Measurements from ENCODE around the gene HLA-DOA.

Gene HLA-DOA

DNA sequence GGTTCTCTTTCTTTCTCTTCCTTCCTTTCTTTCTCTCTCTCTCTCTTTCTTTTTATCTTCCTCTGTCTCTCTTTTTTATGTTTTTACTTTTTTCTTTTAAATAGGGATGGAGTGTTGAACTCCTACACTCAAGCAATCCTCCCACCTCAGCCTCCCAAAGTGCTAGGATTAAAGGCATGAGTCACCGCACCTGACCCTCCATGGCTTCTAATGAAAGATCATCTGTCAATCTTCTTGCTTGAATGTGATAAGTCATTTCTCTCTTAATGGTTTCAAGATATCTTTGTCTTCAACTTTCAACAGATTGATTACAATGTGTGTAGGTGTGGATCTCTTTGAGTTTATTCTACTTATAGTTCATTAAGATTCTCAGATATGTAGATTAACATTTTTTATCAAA, 25.2 kb upstream of the HLA-DOA start (continued):
- TF ChIP-seq, protein P1, sequence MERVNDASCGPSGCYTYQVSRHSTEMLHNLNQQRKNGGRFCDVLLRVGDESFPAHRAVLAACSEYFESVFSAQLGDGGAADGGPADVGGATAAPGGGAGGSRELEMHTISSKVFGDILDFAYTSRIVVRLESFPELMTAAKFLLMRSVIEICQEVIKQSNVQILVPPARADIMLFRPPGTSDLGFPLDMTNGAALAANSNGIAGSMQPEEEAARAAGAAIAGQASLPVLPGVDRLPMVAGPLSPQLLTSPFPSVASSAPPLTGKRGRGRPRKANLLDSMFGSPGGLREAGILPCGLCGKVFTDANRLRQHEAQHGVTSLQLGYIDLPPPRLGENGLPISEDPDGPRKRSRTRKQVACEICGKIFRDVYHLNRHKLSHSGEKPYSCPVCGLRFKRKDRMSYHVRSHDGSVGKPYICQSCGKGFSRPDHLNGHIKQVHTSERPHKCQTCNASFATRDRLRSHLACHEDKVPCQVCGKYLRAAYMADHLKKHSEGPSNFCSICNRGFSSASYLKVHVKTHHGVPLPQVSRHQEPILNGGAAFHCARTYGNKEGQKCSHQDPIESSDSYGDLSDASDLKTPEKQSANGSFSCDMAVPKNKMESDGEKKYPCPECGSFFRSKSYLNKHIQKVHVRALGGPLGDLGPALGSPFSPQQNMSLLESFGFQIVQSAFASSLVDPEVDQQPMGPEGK (CRISPR knock-in tag; IDR thresholded peaks at IDR 0.05; ENCODE audit: borderline replicate concordance) = no peak
- no peak for TF ChIP-seq OSR1 (CRISPR knock-in tag; IDR thresholded peaks at IDR 0.05)

DNA sequence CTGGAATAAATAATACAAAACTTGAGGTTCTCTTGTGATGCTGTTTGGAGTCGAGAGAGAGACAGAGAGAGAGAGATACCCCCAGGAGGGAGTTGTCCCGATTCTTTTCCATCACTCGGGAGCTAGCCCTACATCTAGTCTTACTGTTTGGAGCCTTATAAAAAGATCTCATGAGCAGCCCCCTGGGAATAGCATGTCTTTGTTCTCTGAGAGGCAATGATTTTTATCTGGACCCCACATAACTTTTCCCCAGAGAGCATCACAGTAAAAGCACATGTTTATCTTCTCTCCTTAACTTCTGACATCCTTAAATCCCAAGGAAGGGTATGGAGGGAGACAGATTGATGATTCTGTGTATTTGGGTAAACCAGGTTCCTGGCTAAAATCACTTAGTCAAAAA, 20.9 kb upstream of the HLA-DOA start:
- TF ChIP-seq PPARA (CRISPR knock-in tag; IDR thresholded peaks at IDR 0.05; ENCODE audit: borderline replicate concordance) (no peak), ZFP30 (CRISPR knock-in tag; IDR thresholded peaks at IDR 0.05) (no peak), ZNF8 (CRISPR knock-in tag; IDR thresholded peaks at IDR 0.05) (no peak), BACH2 (CRISPR knock-in tag; IDR thresholded peaks at IDR 0.05; ENCODE audit: borderline replicate concordance) (no peak), OSR1 (CRISPR knock-in tag; IDR thresholded peaks at IDR 0.05) (no peak), ZNF70 (CRISPR knock-in tag; IDR thresholded peaks at IDR 0.05) (no peak), CSDC2 (CRISPR knock-in tag; IDR thresholded peaks at IDR 0.05) (no peak), TOX (CRISPR knock-in tag; IDR thresholded peaks at IDR 0.05; ENCODE audit: borderline replicate concordance) (no peak), ISL1 (CRISPR knock-in tag; IDR thresholded peaks at IDR 0.05) (no peak), ZNF565 (CRISPR knock-in tag; conservative IDR thresholded peaks at IDR 0.05; ENCODE audit: low read depth) (no peak), RARB (CRISPR knock-in tag; IDR thresholded peaks at IDR 0.05) (no peak), GLIS3 (CRISPR knock-in tag; IDR thresholded peaks at IDR 0.05) (no peak)
- TF ChIP-seq, protein P2, sequence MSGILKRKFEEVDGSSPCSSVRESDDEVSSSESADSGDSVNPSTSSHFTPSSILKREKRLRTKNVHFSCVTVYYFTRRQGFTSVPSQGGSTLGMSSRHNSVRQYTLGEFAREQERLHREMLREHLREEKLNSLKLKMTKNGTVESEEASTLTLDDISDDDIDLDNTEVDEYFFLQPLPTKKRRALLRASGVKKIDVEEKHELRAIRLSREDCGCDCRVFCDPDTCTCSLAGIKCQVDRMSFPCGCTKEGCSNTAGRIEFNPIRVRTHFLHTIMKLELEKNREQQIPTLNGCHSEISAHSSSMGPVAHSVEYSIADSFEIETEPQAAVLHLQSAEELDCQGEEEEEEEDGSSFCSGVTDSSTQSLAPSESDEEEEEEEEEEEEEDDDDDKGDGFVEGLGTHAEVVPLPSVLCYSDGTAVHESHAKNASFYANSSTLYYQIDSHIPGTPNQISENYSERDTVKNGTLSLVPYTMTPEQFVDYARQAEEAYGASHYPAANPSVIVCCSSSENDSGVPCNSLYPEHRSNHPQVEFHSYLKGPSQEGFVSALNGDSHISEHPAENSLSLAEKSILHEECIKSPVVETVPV (CRISPR knock-in tag; IDR thresholded peaks at IDR 0.05) = no peak
- TF ChIP-seq, protein P3, sequence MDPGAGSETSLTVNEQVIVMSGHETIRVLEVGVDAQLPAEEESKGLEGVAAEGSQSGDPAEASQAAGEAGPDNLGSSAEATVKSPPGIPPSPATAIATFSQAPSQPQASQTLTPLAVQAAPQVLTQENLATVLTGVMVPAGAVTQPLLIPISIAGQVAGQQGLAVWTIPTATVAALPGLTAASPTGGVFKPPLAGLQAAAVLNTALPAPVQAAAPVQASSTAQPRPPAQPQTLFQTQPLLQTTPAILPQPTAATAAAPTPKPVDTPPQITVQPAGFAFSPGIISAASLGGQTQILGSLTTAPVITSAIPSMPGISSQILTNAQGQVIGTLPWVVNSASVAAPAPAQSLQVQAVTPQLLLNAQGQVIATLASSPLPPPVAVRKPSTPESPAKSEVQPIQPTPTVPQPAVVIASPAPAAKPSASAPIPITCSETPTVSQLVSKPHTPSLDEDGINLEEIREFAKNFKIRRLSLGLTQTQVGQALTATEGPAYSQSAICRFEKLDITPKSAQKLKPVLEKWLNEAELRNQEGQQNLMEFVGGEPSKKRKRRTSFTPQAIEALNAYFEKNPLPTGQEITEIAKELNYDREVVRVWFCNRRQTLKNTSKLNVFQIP (CRISPR knock-in tag; IDR thresholded peaks at IDR 0.05; ENCODE audit: borderline replicate concordance, low read depth) = no peak
- TF ChIP-seq, protein P4, sequence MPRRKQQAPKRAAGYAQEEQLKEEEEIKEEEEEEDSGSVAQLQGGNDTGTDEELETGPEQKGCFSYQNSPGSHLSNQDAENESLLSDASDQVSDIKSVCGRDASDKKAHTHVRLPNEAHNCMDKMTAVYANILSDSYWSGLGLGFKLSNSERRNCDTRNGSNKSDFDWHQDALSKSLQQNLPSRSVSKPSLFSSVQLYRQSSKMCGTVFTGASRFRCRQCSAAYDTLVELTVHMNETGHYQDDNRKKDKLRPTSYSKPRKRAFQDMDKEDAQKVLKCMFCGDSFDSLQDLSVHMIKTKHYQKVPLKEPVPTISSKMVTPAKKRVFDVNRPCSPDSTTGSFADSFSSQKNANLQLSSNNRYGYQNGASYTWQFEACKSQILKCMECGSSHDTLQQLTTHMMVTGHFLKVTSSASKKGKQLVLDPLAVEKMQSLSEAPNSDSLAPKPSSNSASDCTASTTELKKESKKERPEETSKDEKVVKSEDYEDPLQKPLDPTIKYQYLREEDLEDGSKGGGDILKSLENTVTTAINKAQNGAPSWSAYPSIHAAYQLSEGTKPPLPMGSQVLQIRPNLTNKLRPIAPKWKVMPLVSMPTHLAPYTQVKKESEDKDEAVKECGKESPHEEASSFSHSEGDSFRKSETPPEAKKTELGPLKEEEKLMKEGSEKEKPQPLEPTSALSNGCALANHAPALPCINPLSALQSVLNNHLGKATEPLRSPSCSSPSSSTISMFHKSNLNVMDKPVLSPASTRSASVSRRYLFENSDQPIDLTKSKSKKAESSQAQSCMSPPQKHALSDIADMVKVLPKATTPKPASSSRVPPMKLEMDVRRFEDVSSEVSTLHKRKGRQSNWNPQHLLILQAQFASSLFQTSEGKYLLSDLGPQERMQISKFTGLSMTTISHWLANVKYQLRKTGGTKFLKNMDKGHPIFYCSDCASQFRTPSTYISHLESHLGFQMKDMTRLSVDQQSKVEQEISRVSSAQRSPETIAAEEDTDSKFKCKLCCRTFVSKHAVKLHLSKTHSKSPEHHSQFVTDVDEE (CRISPR knock-in tag; IDR thresholded peaks at IDR 0.05) = no peak
- ATAC-seq = no peak

DNA sequence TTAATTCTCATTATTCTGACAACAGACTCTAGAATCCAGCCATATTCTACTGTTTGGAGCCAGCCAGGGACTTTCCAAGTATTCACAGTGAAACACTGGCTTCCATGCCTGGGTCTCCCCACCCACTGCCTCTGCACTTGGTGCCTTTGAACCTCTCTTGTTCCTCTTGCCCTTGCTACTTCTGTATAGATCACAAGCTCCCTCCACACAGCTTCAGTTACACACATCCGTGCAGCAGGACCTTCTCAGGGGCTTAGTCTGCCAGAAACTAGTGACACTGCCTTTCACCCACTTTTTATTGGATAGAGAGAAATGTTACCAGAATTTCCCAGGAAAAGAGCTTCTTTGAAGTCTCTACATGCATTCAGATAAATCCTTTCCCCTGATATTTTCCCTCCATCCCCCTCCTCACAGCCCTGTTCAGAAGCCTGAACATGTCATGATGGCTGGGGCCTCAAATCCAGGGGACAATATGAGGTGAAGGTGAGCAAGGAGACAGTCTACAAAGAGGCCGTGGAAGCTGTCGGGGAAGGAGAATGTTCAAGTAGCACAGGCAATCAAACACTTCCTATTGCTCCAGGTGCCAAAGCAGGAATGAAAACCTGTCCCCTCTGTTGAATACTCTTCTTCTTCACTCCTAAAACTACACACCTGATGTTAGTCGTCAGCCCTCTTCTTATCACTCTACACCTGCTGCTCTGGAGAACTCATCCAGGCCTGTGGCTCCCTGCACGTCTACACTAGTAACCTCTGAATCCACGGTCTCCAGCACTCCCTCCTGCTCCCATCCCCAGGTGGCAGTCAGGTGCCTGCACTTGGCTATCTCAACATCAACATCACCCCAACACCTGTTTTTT, 20.2 kb upstream of the HLA-DOA start:
- TF ChIP-seq GLIS3 (CRISPR knock-in tag; IDR thresholded peaks at IDR 0.05) (no peak), SNAI2 (CRISPR knock-in tag; IDR thresholded peaks at IDR 0.05) (no peak), ESRRG (CRISPR knock-in tag; IDR thresholded peaks at IDR 0.05) (no peak), OSR1 (CRISPR knock-in tag; IDR thresholded peaks at IDR 0.05) (no peak), TOX (CRISPR knock-in tag; IDR thresholded peaks at IDR 0.05; ENCODE audit: borderline replicate concordance) (no peak), ZFP30 (CRISPR knock-in tag; IDR thresholded peaks at IDR 0.05) (no peak), ZFP3 (CRISPR knock-in tag; IDR thresholded peaks at IDR 0.05) (no peak), PPARA (CRISPR knock-in tag; IDR thresholded peaks at IDR 0.05; ENCODE audit: borderline replicate concordance) (no peak), ZNF565 (CRISPR knock-in tag; conservative IDR thresholded peaks at IDR 0.05; ENCODE audit: low read depth) (no peak), ZC3H10 (CRISPR knock-in tag; IDR thresholded peaks at IDR 0.05) (no peak), TCF4 (CRISPR knock-in tag; IDR thresholded peaks at IDR 0.05; ENCODE audit: borderline replicate concordance) (no peak)
- TF ChIP-seq, protein P3 (CRISPR knock-in tag; IDR thresholded peaks at IDR 0.05; ENCODE audit: borderline replicate concordance, low read depth) = no peak
- peak; percentile 70 for ATAC-seq

Measured in SK-N-SH treated with all-trans-retinoic acid at 6 μM for 48 hours (cell line).